Measurements from ENCODE around the gene GOLGA7B.

GRCh38 chr10:97894092-97894491, 44.4 kb downstream of the GOLGA7B start:
- no peak for TF ChIP-seq ZNF274 (IDR thresholded peaks at IDR 0.05; ENCODE audit: low read depth, low read length)
- TF ChIP-seq SUZ12 (IDR thresholded peaks at IDR 0.05; ENCODE audit: extremely low read depth, insufficient read depth, insufficient read length) = no peak

All from NT2/D1 (cell line).